IPS DF 4.7 (cell line): ENCODE data around the gene TSPAN32.
"Not testable (repeated sequence)": the region's sequence is repeated elsewhere in the genome, so short reads cannot be mapped to it uniquely, and the experiment has no call there.

Experiments used
- DNase-seq: peaks from one replicate; pipeline ENCODE4 v3.0.0-alpha.2; 2013; ENCODE audit warnings: low spot score; ENCODE audit errors: extremely low read depth

Gene TSPAN32

GRCh38 chr11:2333486-2334205 is 31.8 kb downstream of the TSPAN32 start:
- not testable (repeated sequence) for DNase-seq

- DNase-seq: not testable (repeated sequence)
Measured at GRCh38 chr11:2335286-2335685, 33.5 kb downstream of the TSPAN32 start.

- not testable (repeated sequence) for DNase-seq
Measured at GRCh38 chr11:2338760-2339159, 36.9 kb downstream of the TSPAN32 start.

- no peak for DNase-seq
Measured at GRCh38 chr11:2342557-2342956, 40.7 kb downstream of the TSPAN32 start.

- no peak for DNase-seq
Measured at GRCh38 chr11:2342981-2343380, 41.2 kb downstream of the TSPAN32 start.

- DNase-seq: no peak
Measured at GRCh38 chr11:2343502-2343901, 41.7 kb downstream of the TSPAN32 start.

- DNase-seq: no peak
Measured at GRCh38 chr11:2345050-2345449, 43.2 kb downstream of the TSPAN32 start.

GRCh38 chr11:2346014-2346413 is 44.2 kb downstream of the TSPAN32 start:
- no peak for DNase-seq

- no peak for DNase-seq
Measured at GRCh38 chr11:2346586-2347307, 44.9 kb downstream of the TSPAN32 start.

GRCh38 chr11:2347308-2347830 is 45.6 kb downstream of the TSPAN32 start:
- no peak for DNase-seq

GRCh38 chr11:2348986-2349385 is 47.2 kb downstream of the TSPAN32 start:
- no peak for DNase-seq

GRCh38 chr11:2351701-2352100 is 49.9 kb downstream of the TSPAN32 start:
- DNase-seq: no peak

GRCh38 chr11:2352420-2352819 is 50.6 kb downstream of the TSPAN32 start:
- DNase-seq: no peak

GRCh38 chr11:2355000-2355644 is 53.3 kb downstream of the TSPAN32 start:
- no peak for DNase-seq

GRCh38 chr11:2357246-2357645 is 55.4 kb downstream of the TSPAN32 start:
- DNase-seq: no peak

GRCh38 chr11:2357651-2358050 is 55.8 kb downstream of the TSPAN32 start:
- DNase-seq: not testable (repeated sequence)

- DNase-seq: no peak
Measured at GRCh38 chr11:2358754-2359442, 57.1 kb downstream of the TSPAN32 start.

- no peak for DNase-seq
Measured at GRCh38 chr11:2359557-2359956, 57.7 kb downstream of the TSPAN32 start.

GRCh38 chr11:2360081-2360642 is 58.3 kb downstream of the TSPAN32 start:
- no peak for DNase-seq

GRCh38 chr11:2361565-2361964 is 59.8 kb downstream of the TSPAN32 start:
- no peak for DNase-seq

- DNase-seq: no peak
Measured at GRCh38 chr11:2362414-2362813, 60.6 kb downstream of the TSPAN32 start.
